Measurements from ENCODE around the gene ATXN1. TPM values are rescaled to one million over a fixed set of nuclear protein-coding genes. Genes with fewer than 3 reads are reported as not detected.
A peak's percentile ranks its signal among the peaks of the same experiment; 100 is the strongest.

ATXN1 gene
- total RNA-seq (10 to 100 TPM; 21.6 to 50.9 (median 38.1) TPM), polyA plus RNA-seq (1 to 10 TPM; 1.3 to 9.9 (median 5.1) TPM)
- long read RNA-seq, donor 1, partial matches to known transcripts, result 6 of 25 reads
- long read RNA-seq, donor 1, other reads (novel, unspliced or antisense), result 19 of 25 reads
- long read RNA-seq, donor 2, partial matches to known transcripts, result 8 of 21 reads
- long read RNA-seq, donor 2, other reads (novel, unspliced or antisense), result 12 of 21 reads

DNA sequence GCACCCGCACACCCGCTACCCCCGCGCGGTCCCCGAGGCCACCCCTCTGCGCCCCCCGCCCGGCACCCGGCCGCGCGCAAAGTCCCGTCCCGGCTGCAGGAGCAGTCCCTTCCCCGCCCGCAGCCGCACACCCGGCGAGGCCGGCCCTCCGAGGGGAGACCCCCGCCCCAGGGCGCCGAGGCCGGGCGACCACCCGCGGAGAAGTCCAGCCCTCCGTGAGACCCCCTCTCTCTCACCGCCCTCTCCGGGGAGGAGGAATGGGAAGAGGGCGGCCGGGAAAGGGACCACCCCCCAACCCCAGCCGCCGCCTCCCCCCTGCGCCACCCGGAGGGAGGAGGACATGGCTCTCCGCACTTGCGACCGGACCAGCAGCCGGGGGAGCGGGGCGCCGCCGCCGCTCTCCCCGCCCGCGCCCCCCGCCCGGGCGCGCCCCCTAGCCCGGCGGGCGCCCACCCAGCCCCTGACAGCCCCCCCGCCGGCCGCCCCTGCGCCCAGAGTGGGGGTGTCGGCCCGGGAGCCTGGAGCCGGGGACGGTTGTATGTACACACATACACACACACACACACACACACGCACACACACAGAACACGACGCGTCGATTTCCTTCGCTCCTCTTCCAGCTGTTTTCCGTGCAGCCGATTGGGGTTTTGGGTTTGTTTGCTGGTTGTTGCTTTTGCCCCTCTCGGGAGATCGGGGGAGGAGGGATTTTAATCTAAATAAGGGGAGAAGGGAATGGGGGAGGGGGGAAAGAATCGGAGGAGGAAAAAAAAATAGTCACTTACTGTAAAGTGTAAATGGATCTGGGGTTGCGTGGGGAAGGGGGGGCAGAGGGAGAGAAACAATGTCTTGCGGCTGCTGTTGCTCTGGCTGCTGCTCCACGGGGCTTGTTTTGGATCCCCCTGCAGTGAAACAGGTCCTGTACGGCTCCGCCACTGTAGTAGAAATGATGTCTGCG lies at the start of gene ATXN1:
TSS of gene ATXN1 (minus strand) at position 945 of the 955 bp plus-strand sequence.
- Histone ChIP-seq H3K9me3 (no peaks in the 10 kb centered on the region), H3K4me1 (peaks cover 34% of the 10 kb centered on the region), H3K4me3 (peak within 1 kb of the TSS; percentile 94), H3K27me3 (ENCODE audit: insufficient read depth in 3 of 3, low read length in 2 of 3) (no peaks in the 10 kb centered on the region), H3K36me3 (ENCODE audit: insufficient read depth in 1 of 2, low read depth in 1 of 2) (no peaks in the 10 kb centered on the region), H3K27ac (peak within 1 kb of the TSS; percentile 99)
- intact Hi-C loops (cut with DNase I), result loop anchor here (5.0 to 10.0 kb wide), 4 partner anchors 78 to 428 kb away; no protein-coding TSS in a partner anchor
- DNase-seq (peak; percentile 63 to 78), ATAC-seq (peak; percentile 18 to 31 (median 24))
- no peak for TF ChIP-seq CTCF (IDR thresholded peaks at IDR 0.05)
- 0 to 1% (median 1%) methylated on average over 26 to 76 of the region's 82 CpGs for WGBS, 3 donors

DNA sequence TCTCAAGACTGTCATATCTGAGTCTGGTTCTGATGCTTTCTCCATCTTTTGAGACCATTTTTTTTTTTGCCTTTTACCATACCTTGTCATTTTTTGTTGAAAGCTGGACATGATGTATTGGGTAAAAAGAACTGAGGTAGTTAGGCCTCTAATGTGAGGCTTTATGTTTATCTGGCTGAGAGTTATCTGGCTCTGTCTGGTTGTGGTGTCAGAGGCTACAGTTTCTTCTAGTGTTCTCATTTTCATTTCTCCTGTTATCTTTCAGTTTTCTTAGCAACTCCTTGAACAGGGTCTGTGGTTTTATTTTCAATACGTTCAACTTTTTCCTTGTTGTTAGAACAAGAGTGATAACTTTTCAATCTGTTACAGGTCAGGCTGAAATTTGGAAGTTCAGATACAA lies 49.2 kb upstream of the ATXN1 start:
- no peak for ATAC-seq
- Histone ChIP-seq H3K36me3 (ENCODE audit: insufficient read depth in 1 of 2, low read depth in 1 of 2) (no peaks in the 10 kb centered on the region), H3K27ac (no peak overlapping the region), H3K4me3 (no peak overlapping the region), H3K4me1 (peaks cover 6% of the 10 kb centered on the region), H3K27me3 (ENCODE audit: insufficient read depth in 3 of 3, low read length in 2 of 3) (no peaks in the 10 kb centered on the region), H3K9me3 (peaks cover 12% of the 10 kb centered on the region)
- WGBS, 3 donors, result 93 to 98% (median 95%) methylated on average over 1 of the region's 1 CpG
- intact Hi-C loops (cut with DNase I), result no loop called here
- DNase-seq, result no peak
- no peak for TF ChIP-seq CTCF (IDR thresholded peaks at IDR 0.05)

GRCh38 chr6:16809753-16810358 lies 48.6 kb upstream of the ATXN1 start:
- ATAC-seq (no peak), DNase-seq (no peak)
- peaks cover 12% of the 10 kb centered on the region for H3K9me3 ChIP-seq
- intact Hi-C loops (cut with DNase I), result no loop called here
- no peaks in the 10 kb centered on the region for H3K27me3 ChIP-seq (ENCODE audit: insufficient read depth in 3 of 3, low read length in 2 of 3)
- TF ChIP-seq CTCF (IDR thresholded peaks at IDR 0.05), result no peak
- no peak overlapping the region for H3K4me3 ChIP-seq
- H3K27ac ChIP-seq, result no peak overlapping the region
- no peaks in the 10 kb centered on the region for H3K36me3 ChIP-seq (ENCODE audit: insufficient read depth in 1 of 2, low read depth in 1 of 2)
- 81 to 94% (median 82%) methylated on average over 2 of the region's 2 CpGs for WGBS, 3 donors
- peaks cover 11% of the 10 kb centered on the region for H3K4me1 ChIP-seq

DNA sequence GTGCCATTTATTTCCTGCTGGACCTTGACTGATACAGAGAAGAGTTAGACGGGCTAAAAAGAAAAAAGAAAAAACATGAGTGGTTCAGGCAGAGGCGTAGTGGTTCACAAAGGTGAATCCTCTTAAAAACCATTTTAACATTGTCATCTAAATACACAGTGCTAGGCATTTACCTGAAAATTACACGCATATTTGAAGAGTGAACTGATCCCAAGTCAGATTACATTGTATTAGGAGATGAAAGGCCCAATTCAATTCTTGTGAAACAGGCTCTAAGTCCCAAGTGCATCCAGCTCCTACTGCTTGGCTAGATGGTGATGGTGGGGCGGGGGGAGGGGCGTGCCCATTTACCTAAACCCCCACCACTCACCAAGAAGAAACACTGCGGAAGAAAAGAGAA lies 46.7 kb upstream of the ATXN1 start:
- Histone ChIP-seq H3K27me3 (ENCODE audit: insufficient read depth in 3 of 3, low read length in 2 of 3) (no peaks in the 10 kb centered on the region), H3K9me3 (peaks cover 12% of the 10 kb centered on the region), H3K4me1 (peaks cover 11% of the 10 kb centered on the region), H3K4me3 (no peak overlapping the region), H3K27ac (no peak overlapping the region), H3K36me3 (ENCODE audit: insufficient read depth in 1 of 2, low read depth in 1 of 2) (no peaks in the 10 kb centered on the region)
- TF ChIP-seq CTCF (IDR thresholded peaks at IDR 0.05), result no peak
- 93 to 96% (median 96%) methylated on average over 6 of the region's 6 CpGs for WGBS, 3 donors
- ATAC-seq (no peak), DNase-seq (no peak)
- intact Hi-C loops (cut with DNase I), result no loop called here

All from psoas muscle (tissue), 8 donors.